SK-N-SH treated with all-trans-retinoic acid at 6 μM for 48 hours (cell line): ENCODE measurements around the gene ASPN.

Experiments used
- CSRNP3 ChIP-seq: fragments of 250-450 bp; sonication (Bioruptor Pico); IDR thresholded peaks from 2 replicates; pipeline ENCODE4 v1.5.1; 2021; ENCODE audit warnings: mild to moderate bottlenecking, moderate library complexity
- ESRRG ChIP-seq: fragments of 250-450 bp; sonication (Bioruptor Pico); IDR thresholded peaks from 2 replicates; pipeline ENCODE4 v1.6.1; 2021; ENCODE audit warnings: mild to moderate bottlenecking
- RARB ChIP-seq: fragments of 250-450 bp; sonication (Bioruptor Pico); IDR thresholded peaks from 2 replicates; pipeline ENCODE4 v1.8.0; 2021; ENCODE audit warnings: mild to moderate bottlenecking, moderate library complexity
- SNAI2 ChIP-seq: fragments of 250-450 bp; sonication (Bioruptor Pico); IDR thresholded peaks from 2 replicates; pipeline ENCODE4 v1.5.0; 2020; ENCODE audit warnings: mild to moderate bottlenecking, moderate library complexity
- ZNF565 ChIP-seq: fragments of 450-650 bp; formaldehyde crosslinking; conservative IDR thresholded peaks from 2 replicates; pipeline ENCODE4 v1.5.0; 2020; ENCODE audit warnings: low read depth, mild to moderate bottlenecking, moderate library complexity
- ZNF8 ChIP-seq: fragments of 450-650 bp; formaldehyde crosslinking; IDR thresholded peaks from 2 replicates; pipeline ENCODE4 v1.5.0; 2020; ENCODE audit warnings: mild to moderate bottlenecking, moderate library complexity
- TF ChIP-seq, protein P1 (sequence below): fragments of 250-450 bp; sonication (Bioruptor Pico); IDR thresholded peaks from 2 replicates; pipeline ENCODE4 v1.8.0; 2020; ENCODE audit warnings: mild to moderate bottlenecking, moderate library complexity, borderline replicate concordance

- TF ChIP-seq ZNF8 (CRISPR knock-in tag) (no peak), SNAI2 (CRISPR knock-in tag) (no peak), ESRRG (CRISPR knock-in tag) (no peak), ZNF565 (CRISPR knock-in tag) (no peak), CSRNP3 (CRISPR knock-in tag) (no peak), RARB (CRISPR knock-in tag) (no peak)
- TF ChIP-seq, protein P1, sequence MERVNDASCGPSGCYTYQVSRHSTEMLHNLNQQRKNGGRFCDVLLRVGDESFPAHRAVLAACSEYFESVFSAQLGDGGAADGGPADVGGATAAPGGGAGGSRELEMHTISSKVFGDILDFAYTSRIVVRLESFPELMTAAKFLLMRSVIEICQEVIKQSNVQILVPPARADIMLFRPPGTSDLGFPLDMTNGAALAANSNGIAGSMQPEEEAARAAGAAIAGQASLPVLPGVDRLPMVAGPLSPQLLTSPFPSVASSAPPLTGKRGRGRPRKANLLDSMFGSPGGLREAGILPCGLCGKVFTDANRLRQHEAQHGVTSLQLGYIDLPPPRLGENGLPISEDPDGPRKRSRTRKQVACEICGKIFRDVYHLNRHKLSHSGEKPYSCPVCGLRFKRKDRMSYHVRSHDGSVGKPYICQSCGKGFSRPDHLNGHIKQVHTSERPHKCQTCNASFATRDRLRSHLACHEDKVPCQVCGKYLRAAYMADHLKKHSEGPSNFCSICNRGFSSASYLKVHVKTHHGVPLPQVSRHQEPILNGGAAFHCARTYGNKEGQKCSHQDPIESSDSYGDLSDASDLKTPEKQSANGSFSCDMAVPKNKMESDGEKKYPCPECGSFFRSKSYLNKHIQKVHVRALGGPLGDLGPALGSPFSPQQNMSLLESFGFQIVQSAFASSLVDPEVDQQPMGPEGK (CRISPR knock-in tag), result no peak
Measured at GRCh38 chr9:92522983-92523970, 41.0 kb upstream of the ASPN start.
